Measurements from ENCODE around the gene CHD9.
"Not testable (repeated sequence)": the region's sequence is repeated elsewhere in the genome, so short reads cannot be mapped to it uniquely, and the experiment has no call there.

The CHD9 gene

DNA sequence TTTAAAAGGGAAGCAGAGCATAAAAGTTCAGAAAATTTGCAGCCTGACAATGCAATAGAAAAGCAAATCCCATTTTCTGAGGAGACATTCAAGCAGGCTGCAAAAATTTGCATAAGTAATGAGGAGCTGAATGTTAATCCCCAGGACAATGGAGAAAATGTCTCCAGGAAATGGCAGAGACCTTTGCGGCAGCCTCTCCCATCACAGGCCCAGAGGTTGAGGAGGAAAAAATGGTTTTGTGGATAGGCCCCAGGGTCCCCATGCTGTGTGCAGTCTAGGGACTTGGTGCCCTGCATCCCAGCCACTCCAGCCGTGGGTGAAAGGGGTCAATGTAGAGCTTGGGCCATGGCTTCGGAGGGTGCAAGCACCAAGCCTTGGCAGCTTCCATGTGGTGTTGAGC, 19.5 kb downstream of the CHD9 start:
- DNase-seq (ENCODE audit: low read depth): not testable (repeated sequence)

DNA sequence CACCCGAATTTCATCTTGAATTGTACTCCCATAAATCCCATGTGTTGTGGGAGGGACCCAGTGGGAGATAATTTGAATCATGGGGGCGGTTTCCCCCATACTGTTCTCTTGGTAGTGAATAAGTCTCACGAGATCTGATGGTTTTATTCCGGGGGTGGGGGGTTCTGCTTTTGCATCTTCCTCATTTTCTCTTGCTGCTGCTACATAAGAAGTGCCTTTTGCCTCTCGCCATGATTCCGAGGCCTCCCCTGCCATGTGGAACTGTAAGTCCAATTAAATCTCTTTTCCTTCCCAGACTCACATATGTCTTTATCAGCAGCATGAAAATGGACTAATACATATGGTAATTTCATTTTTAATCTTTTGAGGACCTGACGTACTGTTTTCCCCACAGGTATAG, 20.7 kb downstream of the CHD9 start:
- not testable (repeated sequence) for DNase-seq (ENCODE audit: low read depth)

DNA sequence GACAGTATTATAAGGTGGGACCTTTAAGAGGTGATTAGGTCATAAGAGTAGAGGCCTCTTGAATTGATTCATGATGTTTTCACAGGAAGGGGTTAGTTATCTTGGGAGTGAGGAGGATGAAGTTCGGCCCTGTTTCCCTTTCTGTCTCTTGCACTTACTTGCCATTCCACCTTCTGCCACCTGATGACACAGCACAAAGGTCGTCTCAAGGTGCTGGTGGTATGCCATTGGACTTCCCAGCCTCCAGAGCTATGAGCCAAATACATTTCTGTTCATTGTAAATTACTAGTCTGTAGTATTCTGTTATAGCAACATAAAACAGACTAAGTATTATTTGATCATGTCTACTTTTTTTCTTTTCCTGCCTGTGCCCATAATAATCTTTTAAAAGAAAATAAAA, 23.5 kb downstream of the CHD9 start:
- no peak for DNase-seq (ENCODE audit: low read depth)

DNA sequence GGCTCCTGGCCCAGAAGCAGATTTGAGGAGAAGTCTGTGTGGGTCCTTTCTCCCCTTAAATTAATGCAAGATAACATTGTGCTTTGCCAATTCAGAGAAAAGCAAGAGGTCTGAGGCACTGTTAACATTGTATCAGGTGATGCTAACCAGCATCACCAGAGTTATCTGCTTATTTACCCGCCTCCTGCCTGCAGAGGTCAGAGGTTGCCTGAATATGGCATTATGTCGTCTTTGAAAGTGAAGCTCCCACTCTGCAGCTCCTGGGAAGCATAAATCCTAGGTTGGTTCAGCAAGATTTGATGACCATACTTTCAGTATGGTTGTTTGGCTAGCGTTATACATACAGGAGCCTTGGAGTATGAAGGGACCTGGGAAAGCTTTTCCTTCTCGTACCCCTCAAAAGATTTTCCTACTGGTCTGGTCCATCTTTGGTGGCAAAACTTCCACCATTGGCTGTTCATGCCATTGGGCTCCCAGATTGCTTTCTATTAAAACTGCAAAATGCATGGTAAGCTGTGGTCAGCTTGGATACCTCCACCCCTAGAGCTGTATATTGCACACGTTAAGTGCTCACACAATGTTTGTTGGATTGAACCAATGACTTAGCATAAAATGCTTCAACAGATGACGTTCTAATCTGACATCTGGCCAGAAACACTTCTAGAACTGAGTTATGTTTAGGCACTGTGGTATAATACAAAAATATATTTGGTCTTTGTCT, 24.1 kb downstream of the CHD9 start:
- DNase-seq (ENCODE audit: low read depth): no peak

DNA sequence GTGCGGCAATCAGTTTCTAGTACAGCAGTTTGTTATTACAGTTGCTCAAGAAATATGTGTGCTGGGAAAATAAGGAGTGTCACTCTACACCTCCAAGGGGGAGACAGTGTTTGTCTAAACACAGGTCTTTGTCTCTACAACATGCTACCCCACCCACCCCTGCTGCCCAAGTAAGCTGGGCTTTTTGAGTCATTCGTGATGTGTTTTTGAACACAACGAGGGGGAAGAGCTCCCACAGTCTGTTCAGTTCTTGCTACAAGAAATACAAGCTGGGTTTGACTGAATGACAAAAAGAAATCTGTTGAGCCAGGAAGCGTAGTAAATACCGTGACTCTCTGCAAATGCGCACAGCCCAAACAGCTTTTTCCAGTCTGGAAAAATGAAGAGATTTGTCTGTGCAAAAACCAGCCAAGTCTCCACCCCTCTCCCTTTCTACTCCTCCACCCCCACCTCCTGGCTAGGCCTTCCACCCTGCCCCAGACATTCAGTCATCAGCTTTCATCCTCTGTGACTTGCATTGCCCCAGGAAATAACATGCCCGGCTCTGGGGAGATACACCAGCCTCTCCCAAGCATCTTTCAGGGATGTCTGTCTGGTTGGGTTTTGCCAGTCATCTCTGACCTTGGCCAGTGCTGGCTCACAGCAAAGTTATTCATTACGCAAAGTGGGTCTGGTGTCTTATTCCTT, 25.7 kb downstream of the CHD9 start:
- DNase-seq (ENCODE audit: low read depth): no peak

DNA sequence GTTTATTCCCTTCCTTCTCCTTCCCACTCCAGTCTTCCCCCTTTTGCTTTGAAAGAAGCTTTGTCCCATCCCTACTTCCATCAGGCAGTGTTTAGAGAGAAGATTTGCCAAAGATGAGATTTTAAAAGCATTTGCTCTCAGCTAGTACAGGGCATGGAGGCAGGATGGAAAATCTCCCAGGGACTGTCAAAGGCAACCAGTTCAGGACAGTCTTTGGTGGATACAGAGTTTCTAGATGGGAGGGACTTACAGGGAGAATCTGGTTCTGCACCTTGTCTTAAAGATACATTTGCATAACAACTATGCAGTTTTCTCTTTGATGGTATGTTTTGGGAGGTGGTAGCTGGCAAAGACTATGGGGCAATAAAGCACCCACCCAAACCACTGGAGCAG, 26.2 kb downstream of the CHD9 start:
- no peak for DNase-seq (ENCODE audit: low read depth)

DNA sequence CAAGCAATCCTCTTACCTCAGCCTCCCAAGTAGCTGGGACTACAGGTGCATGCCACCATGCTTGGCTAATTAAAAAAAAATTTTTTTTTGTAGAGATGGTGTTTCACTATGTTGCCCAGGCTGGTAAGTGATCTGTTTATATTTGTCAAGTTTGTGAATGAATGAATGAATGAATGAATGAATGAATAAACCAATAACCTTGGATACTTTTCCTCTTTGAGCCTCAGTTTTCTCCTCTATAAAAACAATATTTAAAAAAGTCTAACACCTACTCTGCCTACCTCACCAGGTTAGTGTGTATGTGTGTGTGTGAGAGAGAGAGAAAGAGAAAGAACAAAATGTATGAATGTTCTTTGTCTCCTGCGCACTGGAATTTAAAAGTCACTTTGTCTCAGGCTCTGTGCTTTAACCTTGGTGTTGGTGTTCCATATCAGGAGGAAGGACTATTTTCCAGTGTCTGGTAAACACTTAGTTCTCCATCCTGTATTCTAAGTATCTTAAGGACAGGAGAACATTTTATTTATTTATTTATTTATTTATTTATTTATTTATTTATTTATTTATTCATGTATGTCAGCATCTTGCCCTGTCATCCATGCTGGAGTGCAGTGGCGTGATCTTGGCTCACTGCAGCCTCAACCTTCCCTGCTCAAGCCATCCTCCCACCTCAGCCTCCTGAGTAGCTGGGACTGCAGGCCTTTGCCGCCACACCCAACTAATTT, 27.1 kb downstream of the CHD9 start:
- no peak for DNase-seq (ENCODE audit: low read depth)

DNA sequence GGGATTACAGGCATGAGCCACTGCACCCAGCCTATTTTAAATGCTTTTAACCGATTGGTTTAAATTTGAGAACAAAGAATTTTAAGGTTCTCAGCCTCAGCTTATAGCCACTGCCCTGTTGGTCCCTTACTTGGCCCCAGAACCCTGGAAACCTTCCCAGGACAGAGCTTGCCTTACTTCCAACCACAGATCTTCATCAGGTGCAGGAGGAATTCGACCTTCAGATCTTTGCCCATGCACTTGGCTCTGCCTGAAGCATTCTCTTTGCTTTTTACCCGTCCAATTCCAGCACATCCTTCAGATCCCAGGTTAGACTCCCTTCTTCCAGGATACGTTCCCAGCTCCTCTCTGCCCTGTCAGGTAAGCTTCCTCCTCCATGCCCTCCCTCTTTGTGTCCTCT, 27.7 kb downstream of the CHD9 start:
- no peak for DNase-seq (ENCODE audit: low read depth)

DNA sequence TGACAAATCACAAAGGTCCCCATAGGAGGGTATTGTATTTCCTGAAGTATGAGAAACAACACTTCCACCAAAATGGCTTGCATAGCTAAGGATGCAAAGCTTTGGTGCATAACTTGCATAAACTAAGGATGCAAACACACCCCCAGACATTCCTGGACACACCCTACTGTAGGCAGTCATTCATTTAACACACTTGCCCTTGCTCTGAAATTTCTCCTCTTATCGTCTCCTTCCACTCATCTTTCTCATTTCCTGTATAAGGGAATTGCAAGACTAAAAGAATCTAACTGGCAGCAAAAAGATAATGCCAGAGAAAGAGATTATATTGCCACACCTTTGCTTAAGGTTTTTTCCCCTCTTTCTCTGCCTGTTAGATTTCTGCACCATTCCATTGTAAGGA, 28.3 kb downstream of the CHD9 start:
- DNase-seq (ENCODE audit: low read depth): no peak

DNA sequence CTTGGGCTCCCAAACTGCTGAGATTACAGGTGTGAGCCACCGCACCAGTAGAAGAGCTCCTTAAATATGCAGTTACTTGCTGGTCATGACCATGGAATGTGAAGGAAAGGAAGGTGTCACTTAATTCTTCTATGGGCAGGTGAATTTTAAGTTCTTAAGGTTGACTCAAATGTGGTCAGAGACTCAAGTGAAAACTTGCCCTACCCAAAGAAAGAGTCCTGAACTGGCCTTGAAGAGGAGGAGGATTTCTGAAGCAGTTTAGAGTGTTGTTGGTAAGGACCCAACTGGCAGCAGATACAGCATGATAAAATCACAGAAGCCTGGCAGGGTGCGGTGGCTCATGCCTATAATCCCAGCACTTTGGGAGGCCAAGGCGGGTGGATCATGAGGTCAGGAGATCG, 29.4 kb downstream of the CHD9 start:
- no peak for DNase-seq (ENCODE audit: low read depth)

DNA sequence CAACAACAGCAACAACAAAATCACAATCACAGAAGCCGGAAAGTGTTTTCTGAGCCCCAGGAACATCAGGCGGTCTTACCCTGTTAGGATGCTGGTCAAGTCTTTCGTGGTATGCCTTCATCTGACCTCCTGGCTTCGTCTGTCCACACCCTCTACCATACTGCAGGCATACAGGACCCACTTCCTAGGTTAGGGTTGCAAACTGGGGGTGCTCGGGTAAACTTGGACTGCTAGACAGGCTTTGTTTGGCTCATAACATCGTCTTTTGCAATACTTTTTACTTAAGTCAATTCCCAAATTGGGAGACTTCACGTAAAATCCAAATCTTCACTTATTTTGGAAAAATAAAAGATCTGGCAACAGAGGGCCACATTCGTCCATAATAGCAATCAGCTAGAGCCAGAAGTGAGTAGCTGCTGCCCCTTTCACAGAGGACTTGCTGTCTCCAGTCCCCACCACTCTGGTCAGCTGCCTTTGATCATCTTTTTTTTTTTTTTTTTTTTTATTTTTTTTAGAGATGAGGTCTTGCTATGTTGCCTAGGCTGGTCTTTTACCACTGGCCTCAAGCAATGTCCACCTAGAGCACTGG, 30.0 kb downstream of the CHD9 start:
- no peak for DNase-seq (ENCODE audit: low read depth)

DNA sequence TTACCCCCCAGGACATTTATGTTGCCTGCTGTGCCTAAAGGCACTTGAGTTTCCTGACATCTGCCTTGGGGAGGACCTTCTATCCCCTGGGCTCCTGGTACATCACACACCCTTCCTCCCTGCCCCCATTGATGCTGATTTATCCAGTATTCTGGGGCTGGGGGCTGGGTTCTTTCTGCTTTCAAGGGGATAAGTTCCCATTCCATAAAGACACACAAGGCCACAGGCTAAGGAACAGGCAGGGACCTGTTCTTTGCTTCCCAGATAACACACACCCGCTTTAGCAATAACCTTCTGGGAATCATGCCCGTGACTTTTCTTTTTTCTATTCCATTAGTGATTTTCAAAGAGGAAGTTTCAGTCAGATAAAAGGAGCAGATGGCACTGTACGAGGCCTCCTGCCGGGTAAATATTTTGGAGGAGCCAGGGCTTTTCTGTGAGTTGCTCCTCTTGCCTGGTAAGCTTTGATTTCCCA, 30.6 kb downstream of the CHD9 start:
- no peak for DNase-seq (ENCODE audit: low read depth)

DNA sequence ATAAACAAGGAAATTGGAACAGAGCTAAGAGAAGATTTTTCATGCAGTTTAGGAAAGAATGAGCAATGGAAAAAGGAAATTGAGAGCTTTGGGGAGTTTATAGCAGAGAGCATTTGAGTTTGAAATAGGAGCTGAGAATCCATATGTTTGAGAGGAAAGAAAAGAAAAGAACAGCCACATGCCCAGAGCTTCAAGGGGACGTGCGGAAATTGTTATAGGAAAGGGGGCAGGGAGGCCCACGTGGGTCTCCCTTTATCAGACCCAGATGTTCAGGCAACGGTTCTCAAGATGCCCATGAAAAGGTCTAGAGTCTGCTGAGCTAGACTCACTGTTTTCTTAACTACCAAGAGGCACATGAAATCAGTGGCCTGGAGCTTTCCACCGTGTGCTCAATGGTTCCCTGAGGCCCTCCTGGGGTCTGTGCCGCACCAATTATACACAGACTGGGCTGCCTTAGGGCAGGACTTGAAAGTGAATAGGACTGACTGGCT, 31.2 kb downstream of the CHD9 start:
- no peak for DNase-seq (ENCODE audit: low read depth)

DNA sequence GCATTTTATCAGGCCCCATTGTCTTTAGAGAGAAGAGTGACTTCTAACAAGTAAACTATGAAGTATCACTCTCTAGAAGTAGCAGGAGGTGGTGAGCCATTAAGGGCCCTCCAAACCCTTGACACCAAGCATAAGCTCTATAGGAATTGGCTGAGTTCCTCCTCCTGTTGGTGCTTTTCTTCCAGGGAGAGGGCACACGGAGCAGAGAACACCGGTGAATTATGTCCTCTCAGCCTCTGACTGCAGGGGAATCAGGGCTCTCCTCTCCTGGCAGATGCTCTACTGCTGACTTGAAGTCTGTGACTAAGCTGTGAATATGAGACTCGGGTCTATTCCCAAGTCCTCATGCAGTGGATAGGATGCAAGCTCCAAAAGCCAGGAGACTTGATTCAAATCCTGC, 32.3 kb downstream of the CHD9 start:
- DNase-seq (ENCODE audit: low read depth): no peak

DNA sequence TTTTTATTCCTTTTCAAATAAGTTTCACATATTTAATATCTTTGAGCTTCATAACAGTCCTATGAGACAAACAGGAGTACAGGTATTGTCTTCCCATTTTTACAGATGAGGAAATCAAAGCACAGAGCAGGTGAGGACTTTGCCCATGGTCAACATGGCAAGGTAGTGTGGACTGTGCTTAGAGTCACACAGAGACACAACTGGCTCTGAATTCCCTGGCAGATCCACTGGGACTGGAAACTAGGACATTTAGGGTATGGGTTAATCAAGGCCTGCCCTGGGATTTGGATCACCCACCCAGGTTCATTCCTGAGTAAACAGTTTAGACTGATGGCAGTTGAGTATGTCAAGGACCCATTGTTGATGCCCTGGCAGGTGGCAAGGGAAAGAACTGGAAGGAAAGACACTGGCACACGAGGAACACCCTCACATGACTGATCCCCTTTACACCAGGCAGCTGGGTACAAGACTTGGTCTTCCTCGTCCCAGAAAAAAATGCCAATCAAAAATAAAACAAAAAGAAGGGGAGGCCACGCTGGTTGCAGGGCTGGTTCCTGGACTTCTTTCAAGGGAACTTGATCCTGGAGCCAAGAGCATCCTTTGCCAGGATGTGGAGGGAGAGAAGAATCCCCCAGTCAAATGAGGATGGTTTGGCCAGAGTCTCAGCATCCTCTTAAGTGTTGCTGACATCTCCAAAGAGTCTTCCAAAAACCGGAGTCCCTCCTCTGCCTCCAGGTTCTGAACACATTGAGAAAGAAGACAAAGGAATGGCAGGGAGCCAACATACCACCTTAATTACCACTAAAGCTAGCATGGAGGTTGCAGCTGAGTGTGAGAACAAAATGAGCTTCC, 34.9 kb downstream of the CHD9 start:
- no peak for DNase-seq (ENCODE audit: low read depth)

DNA sequence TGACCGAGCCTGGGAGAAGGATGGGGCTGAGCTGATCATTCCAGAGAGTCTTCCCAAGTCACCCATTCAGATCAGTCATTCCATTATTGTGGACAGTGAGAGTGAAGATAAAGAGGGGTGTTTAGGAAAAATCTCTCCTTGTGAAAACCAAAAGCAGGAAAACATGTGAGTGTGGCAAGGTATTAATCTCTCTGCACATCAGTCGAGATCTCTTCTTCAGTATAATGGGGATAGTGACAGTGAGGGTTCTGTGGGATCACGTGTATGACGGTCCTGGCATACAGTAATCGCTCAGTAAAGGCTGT, 35.4 kb downstream of the CHD9 start:
- DNase-seq (ENCODE audit: low read depth): no peak

DNA sequence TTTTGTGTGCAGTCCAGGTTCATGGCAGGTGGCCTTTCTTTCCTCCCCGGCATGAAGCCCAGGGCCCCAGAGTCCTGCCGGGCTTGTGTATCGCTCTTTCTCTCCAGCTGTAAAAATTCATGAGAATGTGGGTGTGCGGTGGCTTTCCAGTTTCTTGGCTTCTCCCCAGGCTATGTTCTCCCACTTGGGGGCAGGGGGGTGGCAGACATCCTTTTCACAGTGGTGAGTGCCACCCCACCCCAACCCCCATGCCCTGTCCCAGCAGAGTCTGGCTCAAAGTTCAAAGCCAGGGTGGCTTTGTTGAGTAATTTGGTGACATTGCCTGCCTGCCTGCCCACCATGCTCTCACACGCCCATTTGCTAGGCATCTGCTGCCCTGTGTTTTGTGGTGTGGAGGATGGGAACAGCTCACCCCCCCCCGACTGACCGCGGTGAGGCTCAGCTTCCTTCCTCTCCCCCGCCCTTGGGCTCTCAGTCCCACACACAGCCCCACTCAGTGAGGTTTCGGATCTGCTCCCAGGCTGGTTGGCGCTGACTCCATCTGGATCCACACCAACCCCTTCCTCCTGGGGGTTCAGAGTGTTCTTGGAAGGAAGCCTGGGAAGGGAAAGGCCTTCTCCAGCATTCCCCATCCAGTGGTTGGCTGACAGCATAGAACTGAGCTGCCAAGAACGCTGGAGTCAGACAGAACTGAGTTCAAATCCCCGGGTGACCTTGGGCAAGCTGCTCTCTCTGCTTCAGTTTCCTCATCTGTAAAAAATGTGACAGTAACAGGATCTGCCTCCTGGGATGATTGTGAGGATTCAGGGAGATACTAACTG, 36.0 kb downstream of the CHD9 start:
- no peak for DNase-seq (ENCODE audit: low read depth)

DNA sequence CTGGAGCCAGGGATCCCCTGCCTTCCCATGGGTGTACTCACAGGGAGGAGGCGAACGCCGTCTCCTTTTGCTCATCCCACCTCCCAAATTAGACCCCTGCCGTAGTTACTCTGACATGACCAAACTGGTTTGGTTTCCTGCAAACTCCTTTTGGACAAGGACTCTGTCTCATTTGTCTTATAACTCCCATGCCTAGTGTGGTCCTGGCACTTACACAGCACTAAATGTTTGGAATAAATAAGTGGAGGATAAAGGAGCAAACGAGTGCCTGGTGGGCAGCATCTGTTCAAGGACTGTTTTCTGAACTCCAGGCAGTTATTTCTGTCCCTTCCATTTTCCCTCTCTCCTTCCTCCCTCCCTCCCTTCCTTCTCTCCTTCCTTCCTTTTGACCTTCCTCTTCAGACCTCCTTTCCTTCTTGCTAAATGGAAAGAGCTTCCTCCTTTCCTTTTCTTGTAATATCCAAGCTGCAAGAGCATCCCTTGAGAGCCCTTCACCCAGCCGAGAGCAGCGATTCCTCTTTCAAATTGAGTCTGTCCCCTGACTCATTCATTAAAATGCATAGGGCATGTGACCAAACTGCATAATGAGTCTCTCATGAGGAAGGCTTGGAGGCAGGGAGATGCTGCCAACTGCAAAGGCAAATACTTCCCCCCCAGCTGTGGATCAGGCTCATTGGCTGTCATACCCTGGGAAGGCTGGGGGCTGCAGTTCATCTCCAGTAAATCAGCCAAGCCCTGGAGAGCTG, 36.8 kb downstream of the CHD9 start:
- no peak for DNase-seq (ENCODE audit: low read depth)

DNA sequence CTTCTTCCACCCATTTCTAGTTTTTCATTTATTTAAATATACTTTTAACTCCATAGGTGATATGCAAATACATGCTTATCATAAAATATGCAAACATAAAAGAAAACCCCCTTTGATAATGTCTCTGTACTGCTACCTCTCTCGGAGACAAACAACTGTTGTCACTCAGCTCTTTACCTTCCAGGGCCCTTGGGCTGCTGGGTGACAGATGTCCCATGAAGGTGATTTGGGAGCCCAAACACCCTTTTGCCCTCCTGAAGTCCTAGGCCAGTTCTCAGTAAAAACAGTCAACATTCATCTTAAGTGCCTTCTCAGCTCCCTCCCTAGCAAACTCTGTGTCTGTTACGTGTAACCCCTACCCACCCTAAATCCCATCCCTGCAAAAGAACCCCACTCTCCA, 37.5 kb downstream of the CHD9 start:
- DNase-seq (ENCODE audit: low read depth): no peak

DNA sequence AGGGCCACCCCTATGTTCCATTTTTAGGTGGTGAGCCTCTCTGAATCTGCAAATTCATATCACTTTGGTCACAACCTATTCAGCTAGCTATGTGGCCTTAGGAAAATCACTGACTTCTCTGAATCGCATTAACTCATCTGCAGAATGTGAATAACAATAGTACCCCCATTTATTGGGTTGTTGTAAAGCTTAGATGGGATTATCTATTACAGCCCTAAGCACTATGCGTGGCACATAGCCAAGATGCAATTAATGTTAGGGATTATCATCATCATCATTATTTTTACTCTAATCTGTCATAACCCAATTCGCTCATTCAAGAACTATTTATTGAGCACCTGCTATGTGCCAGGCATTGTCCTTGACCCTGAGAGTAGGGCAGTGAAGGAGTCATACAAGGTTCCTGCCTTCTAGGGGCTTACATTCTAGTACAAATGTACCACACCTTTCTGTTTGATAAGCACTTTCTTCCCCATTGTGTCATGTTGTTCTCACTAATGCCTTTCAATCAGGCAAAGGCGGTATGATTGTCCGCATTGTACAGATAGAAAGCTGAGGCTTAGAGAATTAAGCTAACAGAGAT, 38.5 kb downstream of the CHD9 start:
- DNase-seq (ENCODE audit: low read depth): no peak
